ENCODE measurements around the gene GLTPD2. TPM values are rescaled to one million over a fixed set of nuclear protein-coding genes. Genes with fewer than 3 reads are reported as not detected.

The GLTPD2 gene
- total RNA-seq, 3 donors from 2014 or later = not detected

GRCh38 chr17:4815043-4815675 lies 26.4 kb downstream of the GLTPD2 start:
- no peak for DNase-seq (ENCODE audit: low spot score in 2 of 2)
- intact Hi-C loops (cut with DNase I; ENCODE audit: low total_unique reads) = no loop called here
- Histone ChIP-seq H3K36me3 (peaks cover 4% of the 10 kb centered on the region), H3K4me3 (no peak overlapping the region), H3K27me3 (no peaks in the 10 kb centered on the region), H3K4me1 (no peaks in the 10 kb centered on the region), H3K9me3 (no peaks in the 10 kb centered on the region), H3K27ac (no peak overlapping the region)
- TF ChIP-seq POLR2A (IDR thresholded peaks at IDR 0.05) (no peak), CTCF (IDR thresholded peaks at IDR 0.05) (no peak), POLR2AphosphoS5 (IDR thresholded peaks at IDR 0.05) (no peak)

DNA sequence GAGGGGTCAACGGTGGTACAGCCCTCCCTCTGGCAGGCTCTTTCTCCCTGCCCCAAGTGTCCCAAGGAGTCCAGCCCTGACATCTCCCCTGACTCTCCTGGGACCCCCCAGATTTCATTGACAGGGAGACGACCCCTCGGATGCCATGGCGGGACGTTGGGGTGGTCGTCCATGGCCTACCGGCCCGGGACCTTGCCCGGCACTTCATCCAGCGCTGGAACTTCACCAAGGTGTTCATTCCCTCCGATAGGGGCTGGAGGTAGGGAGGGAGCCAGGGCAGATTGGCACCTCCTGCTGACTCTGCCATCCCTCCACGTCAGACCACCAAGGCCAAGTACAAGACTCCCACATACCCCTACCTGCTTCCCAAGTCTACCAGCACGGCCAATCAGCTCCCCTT lies 28.1 kb downstream of the GLTPD2 start:
- no peak for TF ChIP-seq CTCF (IDR thresholded peaks at IDR 0.05)
- no peak for TF ChIP-seq POLR2AphosphoS5 (IDR thresholded peaks at IDR 0.05)
- no peak for TF ChIP-seq POLR2A (IDR thresholded peaks at IDR 0.05)
- Histone ChIP-seq H3K4me1 (no peaks in the 10 kb centered on the region), H3K36me3 (peaks cover 4% of the 10 kb centered on the region), H3K27me3 (no peaks in the 10 kb centered on the region), H3K27ac (no peak overlapping the region), H3K9me3 (no peaks in the 10 kb centered on the region), H3K4me3 (no peak overlapping the region)
- intact Hi-C loops (cut with DNase I; ENCODE audit: low total_unique reads) = no loop called here
- DNase-seq (ENCODE audit: low spot score in 2 of 2) = no peak

DNA sequence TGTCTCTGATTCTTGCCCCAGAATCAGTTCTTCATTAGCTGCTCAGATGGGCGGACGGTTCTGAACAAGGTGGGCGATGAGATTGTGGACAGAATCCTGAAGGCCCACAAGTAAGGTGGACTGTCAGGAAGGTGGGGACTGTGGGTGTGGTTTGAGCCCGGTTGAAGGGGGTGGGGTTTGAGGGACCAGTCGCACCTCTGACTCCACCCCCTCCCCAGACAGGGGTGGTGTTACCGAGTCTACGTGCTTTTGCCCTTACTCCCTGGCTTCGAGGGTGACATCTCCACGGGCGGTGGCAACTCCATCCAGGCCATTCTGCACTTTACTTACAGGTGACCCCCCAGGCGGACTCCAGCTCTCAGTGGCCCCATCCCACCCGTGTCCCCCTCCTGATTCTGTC lies 29.5 kb downstream of the GLTPD2 start:
- no peak overlapping the region for H3K4me3 ChIP-seq
- DNase-seq (ENCODE audit: low spot score in 2 of 2) = no peak
- no peaks in the 10 kb centered on the region for H3K4me1 ChIP-seq
- no peak overlapping the region for H3K27ac ChIP-seq
- H3K27me3 ChIP-seq = no peaks in the 10 kb centered on the region
- no peaks in the 10 kb centered on the region for H3K9me3 ChIP-seq
- TF ChIP-seq POLR2A (IDR thresholded peaks at IDR 0.05) (no peak), POLR2AphosphoS5 (IDR thresholded peaks at IDR 0.05) (no peak)
- peaks cover 4% of the 10 kb centered on the region for H3K36me3 ChIP-seq
- intact Hi-C loops (cut with DNase I; ENCODE audit: low total_unique reads) = no loop called here

- no peaks in the 10 kb centered on the region for H3K4me1 ChIP-seq
- no peaks in the 10 kb centered on the region for H3K9me3 ChIP-seq
- intact Hi-C loops (cut with DNase I; ENCODE audit: low total_unique reads) = no loop called here
- TF ChIP-seq POLR2AphosphoS5 (IDR thresholded peaks at IDR 0.05) (no peak), CTCF (IDR thresholded peaks at IDR 0.05) (no peak), POLR2A (IDR thresholded peaks at IDR 0.05) (no peak)
- H3K27ac ChIP-seq = no peak overlapping the region
- H3K36me3 ChIP-seq = peaks cover 4% of the 10 kb centered on the region
- H3K4me3 ChIP-seq = no peak overlapping the region
- DNase-seq (ENCODE audit: low spot score in 2 of 2) = no peak
- H3K27me3 ChIP-seq = no peaks in the 10 kb centered on the region
Measured at GRCh38 chr17:4822835-4823234, 34.1 kb downstream of the GLTPD2 start.

DNA sequence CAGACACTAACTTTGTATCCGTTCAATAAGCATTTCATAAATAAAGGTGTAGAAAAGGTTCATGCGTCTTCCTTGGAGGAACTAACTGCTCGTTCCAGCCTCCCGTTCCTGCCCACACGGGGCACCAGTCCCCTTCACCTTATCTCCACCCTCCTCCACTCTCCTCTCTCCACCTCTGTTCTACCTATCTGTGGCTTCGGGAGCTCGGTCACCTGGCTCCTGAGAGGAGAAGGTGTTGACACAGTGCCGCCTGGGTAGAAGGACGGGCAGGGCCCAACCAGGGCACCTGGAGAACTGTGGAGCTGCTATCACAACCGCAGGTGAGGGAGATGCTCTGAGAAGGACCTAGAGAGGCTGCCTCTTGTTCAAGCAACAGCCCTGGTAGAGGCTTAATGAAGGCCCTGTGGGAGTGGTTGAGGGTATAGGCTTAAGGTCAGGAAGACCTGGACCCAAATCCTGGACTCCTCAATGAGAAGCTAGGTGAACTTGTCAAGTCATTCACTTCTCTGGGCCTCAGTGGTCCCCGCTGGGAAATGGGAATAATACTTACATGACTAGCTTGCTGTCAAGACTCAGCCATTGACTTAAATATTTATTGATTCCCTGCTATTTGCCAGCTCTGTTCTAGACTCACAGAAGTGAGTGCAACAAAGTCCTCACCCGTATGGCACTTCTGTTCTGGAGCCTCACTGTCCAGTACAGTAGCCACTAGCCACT lies 34.8 kb downstream of the GLTPD2 start:
- no peaks in the 10 kb centered on the region for H3K9me3 ChIP-seq

More for the DNA sequence above, 34.8 kb downstream of the GLTPD2 start:
- intact Hi-C loops (cut with DNase I; ENCODE audit: low total_unique reads) = no loop called here
- no peaks in the 10 kb centered on the region for H3K4me1 ChIP-seq
- H3K27me3 ChIP-seq = no peaks in the 10 kb centered on the region
- H3K27ac ChIP-seq = no peak overlapping the region
- peaks cover 4% of the 10 kb centered on the region for H3K36me3 ChIP-seq
- TF ChIP-seq POLR2AphosphoS5 (IDR thresholded peaks at IDR 0.05) (no peak), POLR2A (IDR thresholded peaks at IDR 0.05) (no peak), CTCF (IDR thresholded peaks at IDR 0.05) (no peak)
- H3K4me3 ChIP-seq = no peak overlapping the region
- no peak for DNase-seq (ENCODE audit: low spot score in 2 of 2)
